Body of pancreas (tissue), 4 donors: ENCODE results near the gene RPGRIP1.

Experiments used
- CTCF ChIP-seq, 7 experiments: fragments of 450-650 bp in 4 of 7; fragments of 200-600 bp in 3 of 7; sonication (generic) in 3 of 7; IDR thresholded peaks; one replicate each; pipeline ENCODE4 v1.5.1; 2016 to 2019; ENCODE audit warnings: antibody characterized with exemption in 7 of 7
- POLR2A ChIP-seq, 3 donors: fragments of 450-650 bp; IDR thresholded peaks; one replicate each; pipeline ENCODE4 v1.6.1; 2016; ENCODE audit warnings: antibody characterized with exemption in 3 of 3, mild to moderate bottlenecking in 2 of 3

GRCh38 chr14:21251215-21251614 lies 28.7 kb upstream of the RPGRIP1 start:
- no peak for TF ChIP-seq CTCF (IDR thresholded peaks at IDR 0.05)
- TF ChIP-seq POLR2A (IDR thresholded peaks at IDR 0.05), result no peak
